Measurements from ENCODE around the gene CAMK1D.

CAMK1D gene

GRCh38 chr10:12634621-12634931 lies 285.2 kb downstream of the CAMK1D start:
- DNase-seq: no peak

GRCh38 chr10:12635127-12635541 lies 285.8 kb downstream of the CAMK1D start:
- DNase-seq: no peak

- DNase-seq: no peak
Measured at GRCh38 chr10:12636571-12636970, 287.2 kb downstream of the CAMK1D start.

- no peak for DNase-seq
Measured at GRCh38 chr10:12637649-12638048, 288.3 kb downstream of the CAMK1D start.

GRCh38 chr10:12638103-12638502 lies 288.8 kb downstream of the CAMK1D start:
- DNase-seq: no peak

GRCh38 chr10:12638781-12639180 lies 289.4 kb downstream of the CAMK1D start:
- no peak for DNase-seq

- no peak for DNase-seq
Measured at GRCh38 chr10:12639996-12640944, 290.9 kb downstream of the CAMK1D start.

GRCh38 chr10:12642036-12642435 lies 292.7 kb downstream of the CAMK1D start:
- no peak for DNase-seq

- no peak for DNase-seq
Measured at GRCh38 chr10:12643279-12643678, 293.9 kb downstream of the CAMK1D start.

- no peak for DNase-seq
Measured at GRCh38 chr10:12644380-12645144, 295.2 kb downstream of the CAMK1D start.

- no peak for DNase-seq
Measured at GRCh38 chr10:12645449-12645848, 296.1 kb downstream of the CAMK1D start.

GRCh38 chr10:12649012-12649584 lies 299.8 kb downstream of the CAMK1D start:
- DNase-seq: no peak

- no peak for DNase-seq
Measured at GRCh38 chr10:12650122-12650521, 300.8 kb downstream of the CAMK1D start.

- no peak for DNase-seq
Measured at GRCh38 chr10:12650538-12651298, 301.4 kb downstream of the CAMK1D start.

GRCh38 chr10:12655940-12656339 lies 306.6 kb downstream of the CAMK1D start:
- no peak for DNase-seq

GRCh38 chr10:12656518-12657142 lies 307.3 kb downstream of the CAMK1D start:
- DNase-seq: no peak

- no peak for DNase-seq
Measured at GRCh38 chr10:12657489-12657888, 308.1 kb downstream of the CAMK1D start.

- no peak for DNase-seq
Measured at GRCh38 chr10:12658526-12658925, 309.2 kb downstream of the CAMK1D start.

- DNase-seq: no peak
Measured at GRCh38 chr10:12659706-12660105, 310.4 kb downstream of the CAMK1D start.

- no peak for DNase-seq
Measured at GRCh38 chr10:12660812-12661211, 311.5 kb downstream of the CAMK1D start.

GRCh38 chr10:12661671-12662070 lies 312.3 kb downstream of the CAMK1D start:
- no peak for DNase-seq

GRCh38 chr10:12663863-12664262 lies 314.5 kb downstream of the CAMK1D start:
- no peak for DNase-seq

Data from T-helper 9 cell (primary cell).